HepG2 (cell line): ENCODE results near the gene NSMCE1.

Source experiments
- CC2D1A ChIP-seq: sonication (generic); formaldehyde crosslinking; IDR thresholded peaks from 2 replicates; pipeline ENCODE4 v1.8.1; 2023; ENCODE audit warnings: mild to moderate bottlenecking, missing genetic modification reagents
- ETV5 ChIP-seq: IDR thresholded peaks from 2 replicates; pipeline ENCODE4 v1.6.1; 2018; ENCODE audit warnings: missing biosample characterization, missing genetic modification reagents, inconsistent platforms, borderline replicate concordance
- MEF2D ChIP-seq: sonication (generic); formaldehyde crosslinking; IDR thresholded peaks from 2 replicates; pipeline ENCODE4 v1.5.1; 2020; ENCODE audit warnings: mild to moderate bottlenecking, missing genetic modification reagents
- POLR2A ChIP-seq, 2 experiments: IDR thresholded peaks; 2 replicates each; pipeline ENCODE4 v1.6.1; 2011; ENCODE audit warnings: low read depth in 2 of 2, low read length in 2 of 2, mild to moderate bottlenecking in 1 of 2, moderate library complexity in 1 of 2; ENCODE audit not compliant: insufficient read depth in 1 of 2
- POLR2AphosphoS5 ChIP-seq: IDR thresholded peaks from 2 replicates; pipeline ENCODE4 v1.6.1; 2012; ENCODE audit warnings: low read depth, low read length
- TBP ChIP-seq: sonication (generic); formaldehyde crosslinking; IDR thresholded peaks from 2 replicates; pipeline ENCODE4 v1.5.0; 2020; ENCODE audit warnings: missing genetic modification reagents
- ZKSCAN5 ChIP-seq: sonication (generic); formaldehyde crosslinking; IDR thresholded peaks from 2 replicates; pipeline ENCODE4 v1.5.1; 2020; ENCODE audit warnings: mild to moderate bottlenecking, missing genetic modification reagents
- ZNF264 ChIP-seq: sonication (generic); formaldehyde crosslinking; IDR thresholded peaks from 2 replicates; pipeline ENCODE4 v1.4.0; 2020; ENCODE audit warnings: missing genetic modification reagents
- ZNF3 ChIP-seq: IDR thresholded peaks from 2 replicates; pipeline ENCODE4 v1.7.0; 2017; ENCODE audit warnings: inconsistent platforms
- ZNF432 ChIP-seq: sonication (generic); formaldehyde crosslinking; IDR thresholded peaks from 2 replicates; pipeline ENCODE4 v1.5.0; 2020; ENCODE audit warnings: missing genetic modification reagents, mild to moderate bottlenecking, borderline replicate concordance
- TF ChIP-seq, protein P1 (sequence below), 2 experiments: sonication (generic) in 1 of 2; formaldehyde crosslinking in 1 of 2; IDR thresholded peaks; 2 replicates each; pipeline versions ENCODE4 v1.4.0 to v1.6.1; 2016 to 2020; ENCODE audit warnings: borderline replicate concordance in 1 of 2, low read depth in 1 of 2, mild to moderate bottlenecking in 1 of 2, missing genetic modification reagents in 1 of 2
- TF ChIP-seq, protein P2 (sequence below): sonication (generic); formaldehyde crosslinking; IDR thresholded peaks from 2 replicates; pipeline ENCODE4 v1.5.0; 2020; ENCODE audit warnings: mild to moderate bottlenecking, missing genetic modification reagents, moderate library complexity
- TF ChIP-seq, protein P3 (sequence below): sonication (generic); formaldehyde crosslinking; IDR thresholded peaks from 2 replicates; pipeline ENCODE4 v1.8.1; 2023; ENCODE audit warnings: missing genetic modification reagents, inconsistent platforms, borderline replicate concordance
- TF ChIP-seq, protein P4 (sequence below): sonication (generic); formaldehyde crosslinking; conservative IDR thresholded peaks from 2 replicates; pipeline ENCODE4 v1.5.0; 2020; ENCODE audit warnings: missing genetic modification reagents

DNA sequence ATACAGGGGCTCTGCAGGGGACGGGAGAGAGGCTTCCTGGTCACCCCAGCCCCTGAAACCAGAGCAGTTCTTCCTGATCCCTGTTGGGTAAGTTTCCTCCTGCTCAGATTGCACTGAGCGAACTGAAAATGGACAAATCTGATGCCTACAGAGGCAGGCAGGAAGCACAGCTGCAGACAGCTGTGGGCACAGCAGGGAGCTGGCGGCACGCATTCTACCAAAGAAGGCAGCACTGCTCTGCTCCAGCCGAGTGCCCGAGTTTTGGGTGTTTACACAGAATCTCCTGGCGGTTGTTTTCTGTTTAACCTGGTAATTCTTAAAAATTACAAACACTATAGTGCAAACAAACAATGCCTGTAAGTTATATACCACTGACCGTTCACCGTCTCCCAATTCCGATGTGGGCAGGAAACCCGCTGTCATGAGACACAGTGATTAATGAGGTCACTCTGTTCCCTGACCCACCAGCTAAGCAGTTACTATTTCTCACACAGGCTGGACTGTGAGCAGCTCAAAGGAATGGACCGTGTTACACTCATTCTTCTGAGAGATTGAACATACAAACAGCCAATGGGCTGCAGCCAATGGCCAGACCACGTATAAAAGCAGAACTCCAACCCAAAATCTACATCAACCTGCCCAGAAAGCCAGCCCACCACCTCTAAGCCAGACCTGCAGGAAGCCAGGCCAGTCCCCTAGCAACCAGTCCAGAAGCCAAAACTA, 25.5 kb downstream of the NSMCE1 start:
- no peak for TF ChIP-seq POLR2A (IDR thresholded peaks at IDR 0.05; ENCODE audit: insufficient read depth in 1 of 2, low read depth in 2 of 2, low read length in 2 of 2)
- no peak for TF ChIP-seq CC2D1A
- no peak for TF ChIP-seq ZNF432 (CRISPR knock-in tag)
- no peak for TF ChIP-seq ZKSCAN5
- TF ChIP-seq, protein P1, sequence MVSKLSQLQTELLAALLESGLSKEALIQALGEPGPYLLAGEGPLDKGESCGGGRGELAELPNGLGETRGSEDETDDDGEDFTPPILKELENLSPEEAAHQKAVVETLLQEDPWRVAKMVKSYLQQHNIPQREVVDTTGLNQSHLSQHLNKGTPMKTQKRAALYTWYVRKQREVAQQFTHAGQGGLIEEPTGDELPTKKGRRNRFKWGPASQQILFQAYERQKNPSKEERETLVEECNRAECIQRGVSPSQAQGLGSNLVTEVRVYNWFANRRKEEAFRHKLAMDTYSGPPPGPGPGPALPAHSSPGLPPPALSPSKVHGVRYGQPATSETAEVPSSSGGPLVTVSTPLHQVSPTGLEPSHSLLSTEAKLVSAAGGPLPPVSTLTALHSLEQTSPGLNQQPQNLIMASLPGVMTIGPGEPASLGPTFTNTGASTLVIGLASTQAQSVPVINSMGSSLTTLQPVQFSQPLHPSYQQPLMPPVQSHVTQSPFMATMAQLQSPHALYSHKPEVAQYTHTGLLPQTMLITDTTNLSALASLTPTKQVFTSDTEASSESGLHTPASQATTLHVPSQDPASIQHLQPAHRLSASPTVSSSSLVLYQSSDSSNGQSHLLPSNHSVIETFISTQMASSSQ (IDR thresholded peaks at IDR 0.05; ENCODE audit: low read depth), result no peak
- TF ChIP-seq, protein P1 (CRISPR knock-in tag; IDR thresholded peaks at IDR 0.05; ENCODE audit: borderline replicate concordance), result no peak
- no peak for TF ChIP-seq POLR2AphosphoS5
- TF ChIP-seq, protein P2, sequence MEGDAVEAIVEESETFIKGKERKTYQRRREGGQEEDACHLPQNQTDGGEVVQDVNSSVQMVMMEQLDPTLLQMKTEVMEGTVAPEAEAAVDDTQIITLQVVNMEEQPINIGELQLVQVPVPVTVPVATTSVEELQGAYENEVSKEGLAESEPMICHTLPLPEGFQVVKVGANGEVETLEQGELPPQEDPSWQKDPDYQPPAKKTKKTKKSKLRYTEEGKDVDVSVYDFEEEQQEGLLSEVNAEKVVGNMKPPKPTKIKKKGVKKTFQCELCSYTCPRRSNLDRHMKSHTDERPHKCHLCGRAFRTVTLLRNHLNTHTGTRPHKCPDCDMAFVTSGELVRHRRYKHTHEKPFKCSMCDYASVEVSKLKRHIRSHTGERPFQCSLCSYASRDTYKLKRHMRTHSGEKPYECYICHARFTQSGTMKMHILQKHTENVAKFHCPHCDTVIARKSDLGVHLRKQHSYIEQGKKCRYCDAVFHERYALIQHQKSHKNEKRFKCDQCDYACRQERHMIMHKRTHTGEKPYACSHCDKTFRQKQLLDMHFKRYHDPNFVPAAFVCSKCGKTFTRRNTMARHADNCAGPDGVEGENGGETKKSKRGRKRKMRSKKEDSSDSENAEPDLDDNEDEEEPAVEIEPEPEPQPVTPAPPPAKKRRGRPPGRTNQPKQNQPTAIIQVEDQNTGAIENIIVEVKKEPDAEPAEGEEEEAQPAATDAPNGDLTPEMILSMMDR, result no peak
- TF ChIP-seq, protein P3, sequence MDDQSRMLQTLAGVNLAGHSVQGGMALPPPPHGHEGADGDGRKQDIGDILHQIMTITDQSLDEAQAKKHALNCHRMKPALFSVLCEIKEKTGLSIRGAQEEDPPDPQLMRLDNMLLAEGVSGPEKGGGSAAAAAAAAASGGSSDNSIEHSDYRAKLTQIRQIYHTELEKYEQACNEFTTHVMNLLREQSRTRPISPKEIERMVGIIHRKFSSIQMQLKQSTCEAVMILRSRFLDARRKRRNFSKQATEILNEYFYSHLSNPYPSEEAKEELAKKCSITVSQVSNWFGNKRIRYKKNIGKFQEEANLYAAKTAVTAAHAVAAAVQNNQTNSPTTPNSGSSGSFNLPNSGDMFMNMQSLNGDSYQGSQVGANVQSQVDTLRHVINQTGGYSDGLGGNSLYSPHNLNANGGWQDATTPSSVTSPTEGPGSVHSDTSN (CRISPR knock-in tag), result no peak
- no peak for TF ChIP-seq TBP (CRISPR knock-in tag)
- TF ChIP-seq MEF2D (CRISPR knock-in tag), result no peak
- TF ChIP-seq ETV5 (CRISPR knock-in tag), result no peak; the same call in 1 of the 2 replicates
- TF ChIP-seq ZNF264 (CRISPR knock-in tag), result no peak
- TF ChIP-seq ZNF3 (CRISPR knock-in tag), result no peak
- TF ChIP-seq, protein P4, sequence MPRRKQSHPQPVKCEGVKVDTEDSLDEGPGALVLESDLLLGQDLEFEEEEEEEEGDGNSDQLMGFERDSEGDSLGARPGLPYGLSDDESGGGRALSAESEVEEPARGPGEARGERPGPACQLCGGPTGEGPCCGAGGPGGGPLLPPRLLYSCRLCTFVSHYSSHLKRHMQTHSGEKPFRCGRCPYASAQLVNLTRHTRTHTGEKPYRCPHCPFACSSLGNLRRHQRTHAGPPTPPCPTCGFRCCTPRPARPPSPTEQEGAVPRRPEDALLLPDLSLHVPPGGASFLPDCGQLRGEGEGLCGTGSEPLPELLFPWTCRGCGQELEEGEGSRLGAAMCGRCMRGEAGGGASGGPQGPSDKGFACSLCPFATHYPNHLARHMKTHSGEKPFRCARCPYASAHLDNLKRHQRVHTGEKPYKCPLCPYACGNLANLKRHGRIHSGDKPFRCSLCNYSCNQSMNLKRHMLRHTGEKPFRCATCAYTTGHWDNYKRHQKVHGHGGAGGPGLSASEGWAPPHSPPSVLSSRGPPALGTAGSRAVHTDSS (CRISPR knock-in tag), result no peak
